ENCODE data around the gene PARD3. TPM values are rescaled to one million over a fixed set of nuclear protein-coding genes. Genes with fewer than 3 reads are reported as not detected.

The PARD3 gene
- total RNA-seq, 6 experiments from 2014 or later, result 19.1 to 27.8 (median 22.0) TPM

DNA sequence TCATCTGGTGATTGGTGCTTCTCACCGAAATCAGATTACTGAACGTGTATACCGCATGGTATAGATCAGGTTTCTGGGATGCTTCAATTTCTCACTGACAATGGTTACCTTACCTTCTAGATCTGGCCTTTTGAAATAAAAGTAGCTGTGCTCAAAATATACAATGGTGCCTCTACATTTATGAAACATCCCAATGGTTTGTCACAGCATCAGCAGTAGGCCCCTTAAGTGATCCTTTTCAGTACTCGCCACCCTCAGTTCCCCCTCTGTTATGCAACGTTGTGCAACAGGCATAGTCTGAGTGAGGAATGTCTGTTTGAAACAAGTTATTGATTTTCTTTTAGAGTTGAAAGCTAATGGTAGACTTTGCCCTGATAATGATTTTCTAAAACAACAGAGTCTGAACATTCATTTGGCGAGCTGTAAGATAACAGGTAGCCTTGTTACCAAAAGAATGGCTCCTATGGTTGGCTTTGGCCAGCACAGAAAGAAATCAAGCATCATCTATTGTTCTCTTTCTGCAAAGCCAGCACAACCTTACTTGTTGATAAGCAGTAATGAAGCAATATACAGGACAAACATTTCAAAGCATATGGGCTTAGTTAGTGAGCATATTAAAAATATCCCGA, 693.9 kb downstream of the PARD3 start:
- Histone ChIP-seq H3K27ac (peak overlapping the region in 1 of 3 donors; percentile 44), H3K9me3 (no peaks in the 10 kb centered on the region), H3K4me3 (no peak overlapping the region), H3K4me1 (peaks cover 0 to 52% (median 25%) of the 10 kb centered on the region in 4 donors), H3K36me3 (no peaks in the 10 kb centered on the region), H3K27me3 (no peaks in the 10 kb centered on the region)
- intact Hi-C loops (cut with DNase I), result no loop called here
- ATAC-seq (peak; percentile 66 to 78 (median 68)), DNase-seq (no peak)
- no peak for TF ChIP-seq POLR2A (IDR thresholded peaks at IDR 0.05)
- TF ChIP-seq CTCF (IDR thresholded peaks at IDR 0.05), result no peak
- 40% methylated on average over 7 of the region's 7 CpGs for WGBS (ENCODE audit: insufficient coverage, low coverage, low lambda C conversion rate, missing lambda C conversion rate)

DNA sequence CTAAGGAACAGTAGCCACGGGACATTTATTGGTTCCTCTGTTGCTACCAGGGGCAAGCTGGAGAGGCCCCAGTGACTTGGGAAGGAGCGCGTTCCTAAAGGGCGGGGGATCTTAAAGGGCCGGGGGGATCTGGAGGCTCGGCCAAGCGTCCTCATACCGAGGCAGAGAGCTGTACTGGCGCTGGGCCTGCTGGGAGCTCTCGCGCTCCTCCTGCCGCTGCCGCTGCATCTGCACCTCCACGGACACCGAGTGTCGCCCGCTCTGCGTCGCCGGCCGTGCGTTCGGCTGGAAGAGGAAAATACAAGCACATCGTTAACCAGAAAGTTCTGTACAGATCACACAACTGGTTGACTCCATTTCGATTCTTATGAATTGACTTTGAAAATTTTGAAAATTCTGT, 695.6 kb downstream of the PARD3 start:
- Histone ChIP-seq H3K4me3 (no peak overlapping the region), H3K9me3 (no peaks in the 10 kb centered on the region), H3K36me3 (no peaks in the 10 kb centered on the region), H3K4me1 (peaks cover 0 to 49% (median 26%) of the 10 kb centered on the region in 4 donors), H3K27me3 (no peaks in the 10 kb centered on the region), H3K27ac (no peak overlapping the region)
- over 99% methylated on average over 22 of the region's 25 CpGs for WGBS (ENCODE audit: insufficient coverage, low coverage, low lambda C conversion rate, missing lambda C conversion rate)
- ATAC-seq (no peak), DNase-seq (no peak)
- TF ChIP-seq CTCF (IDR thresholded peaks at IDR 0.05), result no peak
- TF ChIP-seq POLR2A (IDR thresholded peaks at IDR 0.05), result no peak
- intact Hi-C loops (cut with DNase I), result no loop called here

- intact Hi-C loops (cut with DNase I), result no loop called here
- DNase-seq, result no peak
- TF ChIP-seq CTCF (IDR thresholded peaks at IDR 0.05) (no peak), POLR2A (IDR thresholded peaks at IDR 0.05) (no peak)
- peak; percentile 46 to 56 (median 50) for ATAC-seq
- peaks cover 0 to 26% (median 13%) of the 10 kb centered on the region in 4 donors for H3K4me1 ChIP-seq
- H3K9me3 ChIP-seq, result no peaks in the 10 kb centered on the region
- peak overlapping the region in 1 of 3 donors; percentile 20 for H3K4me3 ChIP-seq
- H3K36me3 ChIP-seq, result no peaks in the 10 kb centered on the region
- 55% methylated on average over 7 of the region's 16 CpGs for WGBS (ENCODE audit: insufficient coverage, low coverage, low lambda C conversion rate, missing lambda C conversion rate)
- H3K27ac ChIP-seq, result no peak overlapping the region
- no peaks in the 10 kb centered on the region for H3K27me3 ChIP-seq
Observed at GRCh38 chr10:34116681-34117271, 698.3 kb downstream of the PARD3 start.

GRCh38 chr10:34116220-34116641, 698.9 kb downstream of the PARD3 start:
- intact Hi-C loops (cut with DNase I), result no loop called here
- WGBS (ENCODE audit: insufficient coverage, low coverage, low lambda C conversion rate, missing lambda C conversion rate), result 24% methylated on average over 6 of the region's 6 CpGs
- TF ChIP-seq POLR2A (IDR thresholded peaks at IDR 0.05) (no peak), CTCF (IDR thresholded peaks at IDR 0.05) (peak in 2 of 4 donors; percentile 31 to 35)

More at GRCh38 chr10:34116220-34116641, 698.9 kb downstream of the PARD3 start:
- H3K36me3 ChIP-seq, result peaks cover 0 to under 1% (median 0%) of the 10 kb centered on the region in 4 donors
- peak overlapping the region in 1 of 3 donors; percentile 20 for H3K4me3 ChIP-seq
- H3K4me1 ChIP-seq, result peaks cover 0 to 20% (median 10%) of the 10 kb centered on the region in 4 donors
- DNase-seq, result no peak
- H3K27me3 ChIP-seq, result no peaks in the 10 kb centered on the region
- no peak overlapping the region for H3K27ac ChIP-seq
- peak; percentile 63 to 82 (median 70) for ATAC-seq
- no peaks in the 10 kb centered on the region for H3K9me3 ChIP-seq
